HG03060 (cell line): Measurements from ENCODE around the gene DSCAML1.

ENCODE experiments used
- ATAC-seq: cut with Tn5 transposase; IDR thresholded peaks from one replicate; pipeline ENCODE4 v1.9.1; 2021; ENCODE audit warnings: low read depth, moderate number of reproducible peaks; ENCODE audit not compliant: unreplicated experiment

DSCAML1 gene

GRCh38 chr11:117569911-117570310 lies 227.1 kb downstream of the DSCAML1 start:
- no peak for ATAC-seq

DNA sequence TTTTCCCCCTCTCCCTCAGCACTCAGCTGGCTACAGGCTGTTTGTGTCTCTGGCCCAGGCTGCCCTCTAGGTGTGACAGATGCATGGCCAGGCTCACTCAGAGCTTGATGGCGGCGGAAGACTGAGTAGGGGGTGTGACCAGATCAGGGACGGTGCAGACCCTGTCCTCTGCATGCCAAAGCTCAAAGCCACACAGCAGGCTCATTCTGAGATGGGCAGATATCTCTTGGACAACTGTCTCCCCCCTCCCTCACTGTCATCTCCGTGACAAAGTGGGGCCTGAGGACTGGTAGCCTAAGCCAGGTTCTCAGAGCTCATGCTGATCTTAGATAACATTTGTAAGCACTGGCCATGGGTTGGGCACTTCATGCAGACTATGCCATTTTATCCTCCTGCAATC lies 231.3 kb downstream of the DSCAML1 start:
- ATAC-seq = no peak

GRCh38 chr11:117564321-117564720 lies 232.7 kb downstream of the DSCAML1 start:
- ATAC-seq = no peak

DNA sequence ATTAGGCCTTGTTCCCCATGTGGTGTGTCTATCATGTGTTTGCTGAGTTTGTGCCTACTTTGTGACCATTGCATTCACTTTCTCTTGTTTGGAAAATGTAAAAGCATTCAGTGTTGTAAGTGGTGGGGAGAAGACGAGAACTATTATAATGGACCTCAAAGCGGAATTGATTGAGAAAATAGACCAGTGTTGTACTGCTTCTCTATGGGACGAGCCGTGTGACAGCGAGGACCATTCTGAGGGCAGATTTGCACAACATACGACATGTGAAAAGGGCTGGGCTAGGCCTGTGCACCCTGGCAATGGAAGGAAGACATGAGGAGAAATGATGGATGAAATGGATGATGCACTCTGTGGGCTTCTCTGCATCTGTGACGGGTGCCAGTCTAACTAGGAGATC lies 233.5 kb downstream of the DSCAML1 start:
- no peak for ATAC-seq

DNA sequence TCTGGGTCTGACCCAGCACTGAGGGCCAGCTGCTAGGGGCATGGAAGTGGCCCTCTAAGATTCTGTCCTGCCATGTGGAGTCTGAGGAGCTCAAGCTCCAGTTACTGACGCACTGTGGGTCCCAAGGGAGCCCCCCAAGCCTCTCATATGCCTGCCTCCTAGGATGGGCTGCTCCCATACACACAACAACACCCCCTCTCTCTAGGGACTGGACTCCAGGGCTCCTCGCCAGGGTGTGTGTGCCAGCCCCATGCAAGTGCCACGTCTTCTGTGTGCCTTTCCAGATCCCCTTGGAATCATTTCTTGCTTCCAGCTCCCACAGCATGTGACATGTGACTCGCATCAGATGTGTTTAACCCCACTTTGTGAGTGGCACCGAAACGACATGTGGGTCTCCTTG lies 234.9 kb downstream of the DSCAML1 start:
- no peak for ATAC-seq

DNA sequence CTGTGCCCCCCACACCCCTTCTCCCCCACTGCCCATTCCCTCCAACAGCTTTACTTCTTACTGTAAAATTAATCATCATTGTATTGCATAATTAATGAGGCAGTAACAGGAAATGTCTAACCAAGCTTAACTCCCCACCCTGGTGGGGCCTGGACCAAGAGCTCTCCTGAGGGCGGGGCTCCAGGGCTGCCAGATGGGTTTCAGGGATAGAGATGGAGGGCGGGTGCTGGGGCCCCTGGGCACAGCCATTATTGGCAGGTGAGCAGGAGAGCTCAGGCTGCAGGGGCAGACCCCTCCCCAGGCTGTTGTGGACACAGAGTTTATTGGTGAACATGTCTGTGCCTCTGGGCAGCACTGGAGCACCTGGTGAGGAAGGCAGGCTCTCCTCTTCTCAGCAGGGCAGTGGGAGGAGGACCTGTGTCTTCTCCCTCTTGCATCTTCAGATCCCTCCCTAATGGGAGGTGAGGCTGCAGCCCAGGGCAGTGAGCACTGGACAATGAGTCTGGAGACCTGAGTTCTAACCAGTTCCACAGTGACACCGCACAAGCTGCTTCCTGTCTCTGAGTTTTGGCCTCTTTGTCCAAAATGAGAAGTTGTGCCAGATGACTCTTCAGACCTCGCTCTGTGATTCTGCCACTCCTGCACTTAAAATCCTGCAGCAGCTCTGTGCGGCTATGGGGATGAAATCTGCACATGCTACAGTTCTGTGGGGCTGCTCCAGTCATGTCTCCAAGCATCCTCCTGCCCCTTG lies 236.1 kb downstream of the DSCAML1 start:
- ATAC-seq = no peak

- ATAC-seq = no peak
These were observed 237.3 kb downstream of the DSCAML1 start for GRCh38 chr11:117559698-117560097.

DNA sequence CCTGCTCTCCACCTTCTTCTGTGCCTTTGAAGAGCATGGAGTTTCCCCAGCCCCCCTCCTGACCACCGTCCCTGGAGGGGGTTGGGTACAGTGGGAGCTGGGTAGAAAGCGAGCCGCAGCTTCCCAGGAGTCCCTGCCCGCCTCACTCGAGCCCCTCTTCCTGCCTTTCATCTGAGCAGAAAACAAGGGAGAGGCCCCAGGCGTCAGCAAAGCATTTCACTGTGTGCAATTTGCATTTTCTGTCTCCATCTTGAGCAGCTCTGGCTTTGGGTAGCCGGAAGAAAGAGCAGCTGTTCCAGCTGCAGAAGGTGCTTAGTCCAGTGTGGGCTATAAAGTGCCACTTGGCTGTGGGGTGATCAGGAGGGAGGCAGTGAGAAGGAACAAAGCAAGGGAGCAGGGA lies 239.7 kb downstream of the DSCAML1 start:
- ATAC-seq = no peak

DNA sequence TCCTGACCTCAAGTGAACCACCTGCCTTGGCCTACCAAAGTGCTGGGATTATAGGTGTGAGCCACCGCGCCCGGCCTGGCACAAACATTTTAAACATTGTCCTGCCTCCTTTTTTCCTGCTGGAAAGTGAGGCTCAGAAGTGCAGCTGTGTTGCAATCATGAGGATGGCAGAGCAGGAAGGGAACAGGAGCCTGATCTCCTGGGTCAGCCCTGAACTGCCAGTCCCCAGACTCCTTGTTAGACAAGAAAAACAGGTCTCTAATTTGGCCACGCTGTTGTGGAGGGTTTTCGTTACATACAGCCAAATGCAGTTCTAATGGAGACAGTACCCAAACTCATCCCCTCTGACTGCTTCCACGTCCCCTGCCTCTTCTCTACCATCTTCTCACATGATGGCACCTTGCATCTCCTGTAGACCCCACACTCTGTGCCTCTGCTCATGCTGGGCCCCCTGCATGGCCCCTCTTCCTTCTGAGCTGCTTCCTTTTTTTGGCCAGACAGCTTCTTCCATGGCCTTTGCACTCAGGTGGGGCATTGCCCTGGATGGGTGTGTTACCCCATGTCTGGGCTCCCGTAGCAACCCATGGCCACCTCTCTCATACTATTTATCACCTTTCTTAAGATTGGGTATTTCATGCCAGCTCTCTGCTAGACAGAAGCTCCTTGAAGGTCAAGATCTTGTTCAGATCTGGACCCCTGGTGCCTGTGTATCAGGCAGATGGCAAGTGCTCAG lies 242.2 kb downstream of the DSCAML1 start:
- no peak for ATAC-seq

DNA sequence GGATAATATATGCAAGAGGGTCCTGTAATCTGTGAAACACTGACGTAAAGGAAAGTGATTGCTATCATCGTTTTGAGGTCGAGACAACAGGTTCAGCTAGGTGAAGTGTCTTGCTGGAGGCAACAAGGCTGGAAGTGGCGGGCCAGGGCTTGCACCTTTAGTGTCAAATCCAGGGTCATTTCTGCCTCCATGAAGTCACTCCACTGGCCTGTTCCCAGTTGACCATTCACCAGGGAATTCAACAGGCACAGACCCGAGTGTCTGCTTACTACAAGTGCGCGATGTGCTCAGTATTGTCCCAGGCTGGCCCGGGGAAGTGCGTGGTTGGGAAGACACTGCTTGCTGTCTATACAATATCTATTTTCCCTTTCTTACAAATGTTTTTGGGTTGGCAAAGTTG lies 244.4 kb downstream of the DSCAML1 start:
- no peak for ATAC-seq

DNA sequence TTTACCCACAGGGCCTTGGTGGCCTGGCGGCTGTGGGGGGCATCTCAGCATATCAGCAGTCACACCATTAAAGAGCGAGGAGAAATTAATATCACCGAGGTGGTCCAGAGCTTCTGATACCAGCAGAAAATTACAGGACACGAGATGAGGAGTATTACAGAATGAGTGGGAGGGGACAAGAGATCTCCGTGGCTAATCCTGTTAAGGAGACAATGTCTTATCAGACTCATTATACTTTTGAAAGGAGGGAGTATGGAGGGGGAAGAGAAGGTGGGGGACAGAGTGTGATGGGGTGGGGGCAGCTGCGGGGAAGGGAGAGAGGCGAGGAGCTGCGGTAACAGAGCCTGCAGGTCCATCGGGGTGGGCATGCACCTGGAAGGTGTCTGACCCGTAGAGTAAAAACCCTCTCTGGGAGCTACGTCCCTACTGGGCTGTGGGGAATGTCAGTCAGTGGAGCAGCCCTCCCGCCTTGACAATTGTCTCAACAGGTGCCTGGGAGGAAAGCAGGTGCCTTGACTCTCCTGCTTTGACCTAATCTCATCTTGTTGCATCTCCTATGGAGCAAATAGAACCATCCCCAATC lies 245.2 kb downstream of the DSCAML1 start:
- ATAC-seq = no peak

DNA sequence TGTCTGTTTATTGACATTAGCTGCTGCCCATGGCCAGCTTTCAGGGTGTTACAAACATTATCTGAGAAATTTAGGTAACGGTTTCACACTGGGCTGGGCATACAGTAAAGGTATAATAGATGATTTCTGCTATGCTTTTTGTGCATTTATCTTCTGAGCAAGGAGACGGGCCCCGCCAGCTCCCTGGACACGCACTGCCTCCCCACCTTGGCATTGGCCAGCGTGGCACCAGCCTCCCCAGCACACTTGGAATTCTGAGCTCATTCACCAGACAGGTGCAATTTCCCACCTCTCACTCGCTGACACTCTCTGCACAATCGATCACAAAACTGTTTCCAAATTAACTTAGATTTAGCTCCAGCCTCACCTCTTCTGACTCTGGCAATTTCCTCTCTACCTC lies 246.6 kb downstream of the DSCAML1 start:
- no peak for ATAC-seq

DNA sequence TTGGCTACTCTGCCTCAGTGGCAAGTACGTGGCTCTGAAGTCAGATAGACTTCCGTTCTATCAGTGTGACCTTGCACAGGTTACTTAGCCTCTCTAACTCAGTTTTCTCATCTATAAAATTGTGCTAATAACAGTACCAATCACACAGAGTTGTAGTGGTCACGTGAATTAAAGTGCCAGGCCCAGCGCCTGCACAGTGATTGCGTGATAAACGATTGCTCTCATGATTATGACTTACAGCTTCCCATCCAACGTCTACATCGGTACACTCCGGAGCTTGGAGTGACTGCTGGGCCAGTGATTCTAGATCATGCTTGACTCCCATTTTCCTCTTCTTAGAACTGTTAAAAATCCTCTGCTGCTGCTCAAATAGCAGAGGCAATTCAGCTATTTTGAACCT lies 247.6 kb downstream of the DSCAML1 start:
- no peak for ATAC-seq

GRCh38 chr11:117548876-117549275 lies 248.1 kb downstream of the DSCAML1 start:
- ATAC-seq = no peak

DNA sequence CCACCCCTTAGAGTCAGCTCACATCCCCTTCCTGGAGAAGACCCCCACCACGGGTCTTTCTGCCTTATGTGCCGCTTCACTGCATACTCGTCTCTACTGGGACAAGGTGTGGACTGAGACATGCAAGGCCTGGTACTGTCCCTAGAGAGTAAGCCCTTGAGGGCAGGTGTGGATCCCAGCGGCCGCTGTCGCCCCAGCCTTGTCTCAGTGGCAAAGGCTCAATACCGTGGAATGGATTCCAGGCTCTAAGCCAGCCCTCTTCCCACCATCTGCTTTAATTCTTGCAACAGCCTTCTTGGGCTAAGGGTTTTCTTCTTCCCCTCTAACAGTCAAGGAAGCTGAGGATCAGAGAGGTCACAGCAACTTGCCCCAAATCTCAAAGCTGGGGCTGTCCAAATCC lies 249.1 kb downstream of the DSCAML1 start:
- ATAC-seq = no peak

DNA sequence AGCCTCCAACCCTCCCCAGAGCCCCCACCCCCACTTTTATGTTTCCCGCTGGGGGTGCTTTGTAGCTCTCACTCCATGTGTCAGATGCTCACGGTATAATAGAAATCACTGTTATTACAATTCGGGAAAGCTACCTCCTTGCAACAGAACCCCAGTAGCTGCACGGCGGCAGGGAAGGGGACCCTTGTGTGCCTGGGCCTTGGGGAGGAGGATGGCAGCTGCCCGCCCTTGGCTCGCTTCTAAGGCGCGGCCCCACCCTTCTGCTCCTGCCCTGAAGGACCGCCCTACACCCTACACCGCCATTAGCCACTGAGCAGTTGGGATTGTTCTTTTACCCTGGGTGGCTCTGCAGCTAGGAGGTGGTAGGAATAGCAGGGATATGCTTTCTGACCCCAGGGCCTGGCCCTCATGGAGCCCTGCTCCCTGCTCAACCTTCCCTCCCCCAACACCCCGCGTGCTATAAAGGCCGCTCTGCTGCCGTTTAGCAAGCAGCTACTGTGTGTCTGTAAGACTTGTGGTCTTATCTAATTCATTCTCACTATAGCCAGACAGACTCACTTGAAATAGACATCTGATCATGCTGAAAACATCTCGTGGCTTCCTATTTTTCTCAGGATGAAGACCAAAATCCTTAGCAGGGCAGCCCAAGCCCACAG lies 249.7 kb downstream of the DSCAML1 start:
- no peak for ATAC-seq

GRCh38 chr11:117546431-117547194 lies 250.4 kb downstream of the DSCAML1 start:
- no peak for ATAC-seq

DNA sequence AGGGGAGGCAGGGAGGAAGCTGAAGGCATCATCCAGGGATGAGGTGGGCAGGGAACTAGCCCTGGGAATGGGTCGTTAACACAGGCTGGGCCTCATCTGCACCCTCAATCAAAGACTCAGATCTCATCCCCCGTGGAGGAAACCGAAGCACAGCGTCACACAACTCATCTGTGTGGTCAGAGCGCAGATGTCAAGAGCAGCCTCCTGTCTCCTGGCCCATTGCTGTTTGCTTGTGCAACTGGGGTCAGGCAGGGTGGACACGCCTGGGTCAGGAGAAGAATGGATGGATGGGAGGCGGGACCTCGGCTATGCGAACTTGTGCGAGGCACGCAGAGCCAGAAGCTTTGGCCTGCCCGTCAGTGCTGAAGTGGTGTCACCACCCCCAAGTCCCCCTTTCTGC lies 251.3 kb downstream of the DSCAML1 start:
- ATAC-seq = no peak

GRCh38 chr11:117544130-117544800 lies 252.8 kb downstream of the DSCAML1 start:
- no peak for ATAC-seq

GRCh38 chr11:117541211-117541610 lies 255.8 kb downstream of the DSCAML1 start:
- ATAC-seq = no peak
